Neural crest cell (in vitro differentiated cells): ENCODE results near the gene GADD45B. TPM values are rescaled to one million over a fixed set of nuclear protein-coding genes. Genes with fewer than 3 reads are reported as not detected.

ENCODE experiments used
- DNase-seq: peaks from one replicate; pipeline ENCODE4 v3.0.0; 2021; ENCODE audit warnings: low read depth, mixed read lengths, low spot score
- H3K27ac Mint-ChIP-seq: one replicate; pipeline ENCODE4 v1.8.0; 2021; ENCODE audit warnings: mild to moderate bottlenecking, mixed read lengths; ENCODE audit not compliant: unreplicated experiment
- H3K27me3 Mint-ChIP-seq: 2 replicates; pipeline ENCODE4 v1.8.0; 2021; ENCODE audit warnings: low read depth, mild to moderate bottlenecking, mixed read lengths
- H3K36me3 Mint-ChIP-seq: 2 replicates; pipeline ENCODE4 v1.8.0; 2021; ENCODE audit warnings: low read depth, mild to moderate bottlenecking, mixed read lengths
- H3K4me1 Mint-ChIP-seq: 2 replicates; pipeline ENCODE4 v1.8.0; 2021; ENCODE audit warnings: mixed read lengths
- H3K4me3 Mint-ChIP-seq: one replicate; pipeline ENCODE4 v1.8.0; 2021; ENCODE audit warnings: mild to moderate bottlenecking, mixed read lengths
- H3K9me3 Mint-ChIP-seq: 2 replicates; pipeline ENCODE4 v1.8.0; 2021; ENCODE audit warnings: mixed read lengths
- total RNA-seq: library from RNA; stranded (reverse); gene quantifications from 2 replicates; pipeline ENCODE4 v1.2.1, GENCODE V29; 2021
- TF ChIP-seq, protein P1 (sequence below): fragments of 200-600 bp; sonication (generic); conservative IDR thresholded peaks from 2 replicates; pipeline ENCODE4 v1.5.0; 2021; ENCODE audit warnings: antibody characterized with exemption, mild to moderate bottlenecking

Gene GADD45B
- total RNA-seq, 1 donor from 2014 or later: 4.1 TPM

DNA sequence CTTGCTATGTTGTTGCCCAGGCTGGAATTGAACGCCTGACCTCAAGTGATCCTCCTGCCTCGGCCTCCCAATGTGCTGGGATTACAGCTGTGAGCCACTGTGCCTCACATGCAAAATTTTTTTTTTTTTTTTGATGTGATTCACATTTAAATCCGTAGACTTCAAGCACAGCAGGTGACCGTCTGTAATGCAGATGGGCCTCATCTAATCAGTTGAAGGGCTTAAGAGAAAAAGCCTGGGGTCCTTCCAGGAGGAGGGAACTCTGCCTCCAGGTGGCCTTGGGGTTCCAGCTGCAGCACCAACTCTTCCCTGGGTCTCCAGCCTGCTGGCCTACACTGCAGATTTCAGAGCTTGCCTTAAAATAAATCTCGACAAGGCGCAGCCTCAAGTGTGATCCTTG lies 43.6 kb downstream of the GADD45B start:
- Mint-ChIP-seq H3K36me3 (peaks cover 2% of the 10 kb centered on the region), H3K27me3 (no peaks in the 10 kb centered on the region), H3K27ac (no peak overlapping the region), H3K4me3 (no peak overlapping the region), H3K9me3 (no peaks in the 10 kb centered on the region), H3K4me1 (peaks cover 18% of the 10 kb centered on the region)
- no peak for DNase-seq
- TF ChIP-seq, protein P1, sequence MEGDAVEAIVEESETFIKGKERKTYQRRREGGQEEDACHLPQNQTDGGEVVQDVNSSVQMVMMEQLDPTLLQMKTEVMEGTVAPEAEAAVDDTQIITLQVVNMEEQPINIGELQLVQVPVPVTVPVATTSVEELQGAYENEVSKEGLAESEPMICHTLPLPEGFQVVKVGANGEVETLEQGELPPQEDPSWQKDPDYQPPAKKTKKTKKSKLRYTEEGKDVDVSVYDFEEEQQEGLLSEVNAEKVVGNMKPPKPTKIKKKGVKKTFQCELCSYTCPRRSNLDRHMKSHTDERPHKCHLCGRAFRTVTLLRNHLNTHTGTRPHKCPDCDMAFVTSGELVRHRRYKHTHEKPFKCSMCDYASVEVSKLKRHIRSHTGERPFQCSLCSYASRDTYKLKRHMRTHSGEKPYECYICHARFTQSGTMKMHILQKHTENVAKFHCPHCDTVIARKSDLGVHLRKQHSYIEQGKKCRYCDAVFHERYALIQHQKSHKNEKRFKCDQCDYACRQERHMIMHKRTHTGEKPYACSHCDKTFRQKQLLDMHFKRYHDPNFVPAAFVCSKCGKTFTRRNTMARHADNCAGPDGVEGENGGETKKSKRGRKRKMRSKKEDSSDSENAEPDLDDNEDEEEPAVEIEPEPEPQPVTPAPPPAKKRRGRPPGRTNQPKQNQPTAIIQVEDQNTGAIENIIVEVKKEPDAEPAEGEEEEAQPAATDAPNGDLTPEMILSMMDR: no peak

DNA sequence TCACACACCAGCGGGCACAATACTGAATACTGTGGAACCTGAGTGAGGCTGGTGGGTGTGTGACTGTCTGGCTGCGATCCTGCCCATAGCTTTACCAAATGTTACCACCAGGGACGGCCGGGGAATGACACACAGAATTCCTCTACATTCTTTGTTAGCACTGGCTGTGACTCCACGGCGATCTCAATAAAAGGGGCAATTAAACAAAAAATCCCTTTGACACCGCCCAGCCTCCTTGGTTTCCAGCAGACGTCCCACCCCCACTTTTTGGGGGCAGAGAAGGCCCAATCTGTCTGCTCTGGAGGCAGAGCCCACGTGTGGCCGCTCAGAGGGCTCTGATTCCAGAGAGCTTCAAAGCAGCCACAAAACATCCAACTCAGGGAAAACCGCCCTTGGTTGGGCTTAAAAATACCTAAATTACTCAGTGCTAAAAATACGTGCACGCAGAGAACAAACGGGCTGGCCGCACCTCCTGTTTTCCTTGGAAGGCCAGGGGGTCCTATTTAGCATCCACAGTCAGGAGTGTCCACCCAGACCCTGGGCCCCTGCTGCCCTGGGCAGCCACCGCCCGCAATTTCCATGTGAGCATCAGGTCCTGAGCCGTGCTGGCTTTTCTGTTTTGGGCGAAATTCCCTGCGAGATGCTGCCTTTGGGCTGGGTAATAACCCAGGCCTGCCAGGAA lies 47.8 kb downstream of the GADD45B start:
- H3K27me3 Mint-ChIP-seq: no peaks in the 10 kb centered on the region
- no peak overlapping the region for H3K4me3 Mint-ChIP-seq
- peaks cover 22% of the 10 kb centered on the region for H3K4me1 Mint-ChIP-seq
- no peaks in the 10 kb centered on the region for H3K36me3 Mint-ChIP-seq
- TF ChIP-seq, protein P1: peak; percentile 40
- H3K9me3 Mint-ChIP-seq: no peaks in the 10 kb centered on the region
- DNase-seq: no peak
- H3K27ac Mint-ChIP-seq: peak overlapping the region; percentile 71

DNA sequence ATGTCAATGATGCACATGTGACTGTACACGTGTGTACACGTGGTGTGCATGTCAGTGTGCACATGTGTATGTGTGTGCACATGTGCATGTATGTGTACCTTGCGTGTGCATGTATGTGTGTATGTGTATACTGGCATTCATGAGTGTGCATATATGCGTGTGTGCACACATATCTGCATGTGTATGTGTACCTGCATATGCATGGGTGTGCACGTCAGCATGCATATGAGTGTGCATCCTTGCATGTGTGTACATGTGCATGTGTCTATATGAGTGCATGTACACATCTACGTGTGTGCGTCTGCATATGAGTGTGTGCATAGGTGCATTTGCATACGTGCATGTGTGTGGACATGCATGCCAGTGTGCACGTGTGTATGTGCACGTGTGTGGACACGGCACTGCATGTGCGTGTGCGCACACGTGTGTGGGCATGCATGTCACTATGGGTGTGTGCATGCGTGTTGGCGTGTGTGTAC lies 48.5 kb downstream of the GADD45B start:
- Mint-ChIP-seq H3K27me3 (no peaks in the 10 kb centered on the region), H3K4me3 (no peak overlapping the region), H3K4me1 (peaks cover 22% of the 10 kb centered on the region), H3K36me3 (no peaks in the 10 kb centered on the region), H3K27ac (peak overlapping the region; percentile 43), H3K9me3 (no peaks in the 10 kb centered on the region)
- DNase-seq: no peak
- TF ChIP-seq, protein P1: no peak

DNA sequence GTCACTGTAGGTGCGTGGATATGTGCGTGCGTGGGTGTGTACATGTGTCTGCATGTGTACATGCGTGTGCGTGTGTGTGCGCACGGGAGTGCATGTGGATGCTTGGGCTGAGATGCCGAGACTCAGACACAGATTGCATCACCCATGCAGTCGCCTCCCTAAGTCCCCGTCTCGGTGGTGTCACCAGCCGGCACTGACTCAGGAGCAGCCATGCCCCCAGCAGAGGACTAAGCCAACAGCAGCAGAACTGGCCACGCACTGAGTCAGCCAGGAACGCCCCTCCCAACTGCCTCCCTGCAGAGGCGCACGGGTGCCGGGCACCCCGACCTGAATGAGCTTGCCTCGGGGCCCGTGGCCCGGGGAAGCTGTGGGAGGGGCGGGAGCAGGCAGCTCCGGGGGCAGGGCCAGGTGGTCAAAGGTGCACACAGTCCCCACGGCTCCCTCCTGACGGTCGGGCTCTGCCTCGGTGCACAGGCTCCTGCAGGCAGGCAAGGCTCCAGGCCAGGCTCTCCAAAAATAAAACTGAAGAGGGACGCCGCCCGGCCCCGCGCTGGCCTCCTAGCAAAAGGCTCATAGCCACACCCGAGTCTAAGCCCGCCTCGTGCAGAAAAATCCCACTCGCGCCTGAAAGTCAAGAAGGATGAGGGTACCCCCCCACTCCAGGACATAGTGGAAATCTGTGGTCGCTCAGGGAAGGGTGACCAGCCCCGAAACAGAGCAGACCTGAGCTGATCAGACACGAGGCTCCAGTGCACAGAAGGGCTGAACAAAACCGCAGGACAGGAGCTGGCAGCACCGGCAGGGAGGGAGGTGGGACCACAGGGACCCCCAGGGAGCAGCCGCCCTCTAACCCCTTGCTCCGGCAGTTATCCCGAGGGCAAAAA lies 49.2 kb downstream of the GADD45B start:
- H3K4me3 Mint-ChIP-seq: no peak overlapping the region
- H3K27me3 Mint-ChIP-seq: no peaks in the 10 kb centered on the region
- H3K9me3 Mint-ChIP-seq: no peaks in the 10 kb centered on the region
- DNase-seq: no peak
- H3K4me1 Mint-ChIP-seq: peaks cover 21% of the 10 kb centered on the region
- no peaks in the 10 kb centered on the region for H3K36me3 Mint-ChIP-seq
- TF ChIP-seq, protein P1: no peak
- H3K27ac Mint-ChIP-seq: no peak overlapping the region

DNA sequence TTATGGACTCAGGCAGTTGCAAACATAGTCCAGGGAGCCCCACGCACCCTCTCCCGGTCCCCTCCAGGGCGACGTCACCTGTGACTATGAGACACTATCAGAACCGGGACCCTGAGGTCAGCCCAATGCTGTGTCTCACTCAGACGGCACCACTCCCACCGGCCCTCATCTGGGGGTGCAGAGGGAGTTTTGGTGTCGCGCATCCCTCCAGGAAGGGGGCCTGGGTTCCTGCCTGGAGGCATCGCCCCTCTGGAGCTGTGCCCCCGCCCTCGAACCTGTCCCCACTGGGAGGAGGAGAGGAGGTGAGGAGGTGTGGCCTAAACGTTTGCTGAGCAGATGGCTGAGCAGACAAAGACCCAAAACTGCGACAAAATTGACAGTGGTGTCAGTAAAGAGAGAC lies 51.2 kb downstream of the GADD45B start:
- Mint-ChIP-seq H3K4me1 (peaks cover 15% of the 10 kb centered on the region), H3K9me3 (no peaks in the 10 kb centered on the region), H3K27me3 (no peaks in the 10 kb centered on the region), H3K36me3 (peaks cover 1% of the 10 kb centered on the region), H3K4me3 (no peak overlapping the region), H3K27ac (no peak overlapping the region)
- TF ChIP-seq, protein P1: no peak
- DNase-seq: no peak
